OCI-LY3 (cell line): ENCODE data around the gene COLGALT1.

Experiments
- CTCF ChIP-seq: fragments of 200-600, 300-600 bp; sonication (generic); IDR thresholded peaks from 2 replicates; pipeline ENCODE4 v1.5.1; 2014; ENCODE audit warnings: antibody characterized with exemption, low read length, low read depth
- EZH2phosphoT487 ChIP-seq: fragments of 200-600 bp; shearing (Covaris generic); IDR thresholded peaks from 2 replicates; pipeline ENCODE4 v1.6.1; 2018; ENCODE audit warnings: antibody characterized with exemption, mixed run types, low read depth

GRCh38 chr19:17543986-17544385 is 11.5 kb upstream of the COLGALT1 start:
- no peak for TF ChIP-seq CTCF
- no peak for TF ChIP-seq EZH2phosphoT487
